ENCODE results near the gene ATP11A. TPM values are rescaled to one million over a fixed set of nuclear protein-coding genes. Genes with fewer than 3 reads are reported as not detected.
"Not testable (repeated sequence)": the region's sequence is repeated elsewhere in the genome, so short reads cannot be mapped to it uniquely, and the experiment has no call there.

ATP11A gene
- total RNA-seq, 1 donor from 2014 or later = 70.9 TPM

- TF ChIP-seq CTCF (conservative IDR thresholded peaks at IDR 0.05) = no peak
- Mint-ChIP-seq H3K27ac (no peak overlapping the region), H3K4me3 (no peak overlapping the region), H3K4me1 (ENCODE audit: unreplicated experiment) (peaks cover 4% of the 10 kb centered on the region), H3K27me3 (no peaks in the 10 kb centered on the region), H3K9me3 (no peaks in the 10 kb centered on the region), H3K36me3 (peaks cover 10% of the 10 kb centered on the region)
- no peak for DNase-seq (ENCODE audit: extremely low spot score, unreplicated experiment)
Observed at GRCh38 chr13:112838842-112839117, 148.9 kb downstream of the ATP11A start.

- Mint-ChIP-seq H3K4me1 (ENCODE audit: unreplicated experiment) (peaks cover 4% of the 10 kb centered on the region), H3K27ac (no peak overlapping the region)
- DNase-seq (ENCODE audit: extremely low spot score, unreplicated experiment) = no peak
Observed at GRCh38 chr13:112839356-112840105, 149.7 kb downstream of the ATP11A start.

GRCh38 chr13:112840472-112841302, 150.8 kb downstream of the ATP11A start:
- Mint-ChIP-seq H3K27ac (no peak overlapping the region), H3K9me3 (no peaks in the 10 kb centered on the region), H3K4me1 (ENCODE audit: unreplicated experiment) (peaks cover 4% of the 10 kb centered on the region), H3K36me3 (peaks cover 8% of the 10 kb centered on the region), H3K27me3 (no peaks in the 10 kb centered on the region), H3K4me3 (no peak overlapping the region)
- no peak for TF ChIP-seq CTCF (conservative IDR thresholded peaks at IDR 0.05)
- DNase-seq (ENCODE audit: extremely low spot score, unreplicated experiment) = no peak

More at GRCh38 chr13:112839356-112840105, 149.7 kb downstream of the ATP11A start:
- Mint-ChIP-seq H3K36me3 (peaks cover 8% of the 10 kb centered on the region), H3K27me3 (no peaks in the 10 kb centered on the region), H3K4me3 (no peak overlapping the region), H3K9me3 (no peaks in the 10 kb centered on the region)
- TF ChIP-seq CTCF (conservative IDR thresholded peaks at IDR 0.05) = no peak

GRCh38 chr13:112841303-112842015, 151.6 kb downstream of the ATP11A start:
- not testable (repeated sequence) for H3K9me3 Mint-ChIP-seq; H3K27me3 Mint-ChIP-seq; H3K36me3 Mint-ChIP-seq; DNase-seq (ENCODE audit: extremely low spot score, unreplicated experiment); H3K27ac Mint-ChIP-seq; H3K4me1 Mint-ChIP-seq (ENCODE audit: unreplicated experiment); H3K4me3 Mint-ChIP-seq

- H3K4me3 Mint-ChIP-seq = no peak overlapping the region
- no peaks in the 10 kb centered on the region for H3K9me3 Mint-ChIP-seq
- peaks cover 10% of the 10 kb centered on the region for H3K36me3 Mint-ChIP-seq
- H3K27me3 Mint-ChIP-seq = no peaks in the 10 kb centered on the region
- DNase-seq (ENCODE audit: extremely low spot score, unreplicated experiment) = no peak
- TF ChIP-seq CTCF (conservative IDR thresholded peaks at IDR 0.05) = no peak
- H3K4me1 Mint-ChIP-seq (ENCODE audit: unreplicated experiment) = peaks cover 4% of the 10 kb centered on the region
- H3K27ac Mint-ChIP-seq = no peak overlapping the region
Observed at GRCh38 chr13:112842343-112842856, 152.6 kb downstream of the ATP11A start.
